ENCODE data around the gene USP47.

The USP47 gene

DNA sequence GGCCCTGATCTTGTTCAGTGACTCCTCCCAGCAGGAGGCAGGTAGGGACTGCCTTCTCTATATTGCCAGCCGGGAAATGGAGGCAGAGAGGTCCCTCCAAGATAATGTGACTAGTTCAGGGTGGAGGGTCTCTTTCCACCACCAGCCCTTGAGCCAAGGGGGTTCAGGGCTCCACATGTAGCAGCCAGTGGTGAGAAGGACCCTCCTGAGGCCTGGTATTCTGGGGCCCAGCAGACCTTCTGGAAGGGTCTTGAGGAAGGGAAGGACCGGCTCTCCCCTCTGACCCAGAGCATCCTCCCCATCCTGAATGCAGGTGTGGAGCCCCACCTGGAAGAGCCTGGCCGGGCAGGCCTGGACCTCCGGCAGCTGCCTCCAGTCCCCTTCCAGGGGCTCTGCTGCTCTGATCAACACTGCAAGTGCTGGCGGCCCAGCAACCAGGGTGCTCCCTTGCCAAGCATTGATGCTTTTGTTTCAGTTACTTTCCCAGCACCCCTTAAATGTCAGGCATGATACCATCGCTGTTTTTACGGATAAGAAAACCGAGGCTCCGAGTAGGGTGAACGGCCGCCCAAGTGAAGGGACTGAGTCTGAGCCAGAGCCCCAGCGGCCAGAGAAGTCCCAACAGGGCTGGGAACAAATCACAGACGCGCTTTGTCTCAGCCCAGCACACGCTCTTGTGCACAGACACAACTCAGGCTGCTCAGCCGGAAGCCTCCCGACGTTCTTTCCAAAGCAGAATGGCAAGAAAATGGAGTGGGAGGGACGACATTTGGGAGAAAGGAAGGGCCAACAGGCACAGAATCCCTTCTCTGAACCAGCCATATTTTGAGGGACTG is 127.8 kb downstream of the USP47 start:
- DNase-seq = no peak

DNA sequence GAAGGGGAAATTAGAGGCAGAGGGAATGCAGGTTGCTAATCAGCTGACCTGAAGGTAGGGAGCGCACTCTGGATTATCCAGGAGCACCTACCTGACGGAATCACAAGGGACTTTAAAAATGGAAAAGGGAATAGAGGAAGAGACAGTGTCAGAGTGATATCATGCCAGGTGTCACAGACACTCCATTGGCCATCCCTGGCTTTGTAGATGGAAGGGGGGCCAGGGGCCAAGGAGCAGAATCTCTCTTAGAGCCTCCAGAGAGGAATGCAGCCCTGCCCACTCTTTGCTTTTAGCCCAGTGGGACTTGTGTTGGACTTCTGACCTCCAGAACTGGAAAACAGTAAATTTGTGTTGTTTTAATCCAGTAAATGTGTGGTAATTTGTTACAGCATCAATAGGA is 128.8 kb downstream of the USP47 start:
- DNase-seq = no peak

DNA sequence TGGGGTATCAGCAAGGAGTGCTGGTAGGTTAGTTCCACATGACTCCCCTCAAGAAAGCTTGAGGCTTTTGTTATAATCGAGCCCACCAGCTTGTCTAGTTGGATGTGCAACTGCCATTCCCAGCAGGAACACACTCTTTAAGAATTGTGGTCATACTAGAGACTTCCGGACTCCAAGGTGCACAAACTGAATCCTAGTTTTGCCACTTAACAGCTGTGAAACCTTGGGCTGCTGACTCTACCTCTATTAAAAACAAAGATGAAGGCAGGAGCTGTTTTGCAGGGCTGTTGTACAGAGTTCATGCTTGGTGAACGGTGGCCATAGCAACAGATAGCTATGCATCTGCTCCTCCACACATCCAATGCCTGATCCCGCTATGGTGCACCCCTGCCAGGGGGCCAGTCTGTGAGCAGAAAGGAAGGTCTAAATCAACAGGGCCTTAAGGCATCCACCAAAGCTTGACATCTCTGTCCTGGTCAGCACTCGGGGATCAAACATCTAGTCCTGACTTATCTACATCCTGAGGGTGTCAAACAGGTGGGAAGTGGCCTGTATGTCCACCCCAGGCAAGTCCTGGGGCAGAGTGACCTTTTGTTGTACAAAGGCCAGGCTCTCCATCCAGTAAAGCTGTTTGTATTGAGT is 130.3 kb downstream of the USP47 start:
- DNase-seq = no peak

DNA sequence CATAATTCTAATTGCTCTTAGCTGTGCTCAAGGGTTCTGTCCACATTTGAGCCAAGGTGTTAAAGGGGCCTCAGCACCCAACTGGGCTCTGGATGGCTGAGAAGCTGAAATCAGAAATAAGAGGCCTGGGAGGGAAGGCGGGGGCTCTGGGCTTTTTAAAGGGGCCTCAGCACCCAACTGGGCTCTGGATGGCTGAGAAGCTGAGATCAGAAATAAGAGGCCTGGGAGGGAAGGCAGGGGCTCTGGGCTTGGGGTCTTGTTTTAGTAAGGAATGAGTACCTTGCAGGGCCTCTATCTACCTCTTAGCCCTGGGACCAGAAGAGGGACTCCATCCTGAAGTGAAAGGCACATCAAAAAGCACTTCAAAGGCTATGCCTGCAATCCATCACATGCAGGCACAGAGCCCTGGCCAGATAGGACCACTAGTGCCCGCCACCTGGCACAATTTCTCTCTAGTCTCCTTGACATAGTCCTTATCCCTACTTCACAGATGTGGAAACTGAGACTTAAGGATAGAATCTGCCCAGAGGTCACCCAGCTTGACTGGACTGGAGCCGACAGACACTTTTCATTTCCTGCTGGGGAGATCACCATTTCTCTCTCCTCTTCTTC is 131.1 kb downstream of the USP47 start:
- DNase-seq = no peak

DNA sequence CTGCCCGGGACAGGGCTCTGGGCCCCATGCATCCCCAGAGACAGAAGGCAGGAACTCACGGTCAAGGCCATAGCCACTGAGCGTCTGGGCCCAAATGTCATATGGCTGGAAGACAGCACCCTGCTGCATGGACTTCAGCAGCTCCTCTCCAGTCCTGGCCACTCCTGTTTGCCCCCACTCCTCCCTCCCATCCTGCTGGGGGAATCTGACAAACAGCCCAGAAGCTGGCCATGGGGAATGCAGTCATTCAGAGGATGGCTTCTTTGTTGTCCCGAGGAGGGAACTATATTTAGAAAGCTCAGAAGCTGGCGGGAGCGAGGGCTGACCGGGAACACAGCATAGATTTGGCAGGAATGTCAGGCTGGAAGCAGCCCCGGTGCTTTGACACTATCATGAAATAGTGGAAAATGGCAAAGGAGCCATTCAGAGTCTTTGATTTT is 131.6 kb downstream of the USP47 start:
- DNase-seq = no peak

DNA sequence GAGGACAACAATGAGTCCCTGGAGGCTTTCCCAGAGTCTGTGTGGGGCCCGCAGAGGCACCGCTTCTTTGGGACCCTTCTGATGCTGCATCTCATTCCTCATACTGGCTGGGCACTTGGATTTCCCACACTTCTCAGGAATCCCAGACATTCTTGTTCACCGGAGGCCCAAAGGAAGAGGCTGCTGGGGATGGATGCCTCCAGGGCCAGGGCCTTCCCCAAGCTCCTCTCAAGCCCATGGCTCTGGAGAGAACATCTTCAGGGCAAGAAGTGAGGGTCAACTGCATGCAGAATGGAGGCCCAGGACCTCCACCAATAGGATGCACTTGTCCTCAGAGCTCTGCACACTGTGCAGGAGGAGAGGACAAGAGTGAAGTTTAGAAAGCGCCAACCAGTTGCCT is 132.1 kb downstream of the USP47 start:
- DNase-seq = no peak

DNA sequence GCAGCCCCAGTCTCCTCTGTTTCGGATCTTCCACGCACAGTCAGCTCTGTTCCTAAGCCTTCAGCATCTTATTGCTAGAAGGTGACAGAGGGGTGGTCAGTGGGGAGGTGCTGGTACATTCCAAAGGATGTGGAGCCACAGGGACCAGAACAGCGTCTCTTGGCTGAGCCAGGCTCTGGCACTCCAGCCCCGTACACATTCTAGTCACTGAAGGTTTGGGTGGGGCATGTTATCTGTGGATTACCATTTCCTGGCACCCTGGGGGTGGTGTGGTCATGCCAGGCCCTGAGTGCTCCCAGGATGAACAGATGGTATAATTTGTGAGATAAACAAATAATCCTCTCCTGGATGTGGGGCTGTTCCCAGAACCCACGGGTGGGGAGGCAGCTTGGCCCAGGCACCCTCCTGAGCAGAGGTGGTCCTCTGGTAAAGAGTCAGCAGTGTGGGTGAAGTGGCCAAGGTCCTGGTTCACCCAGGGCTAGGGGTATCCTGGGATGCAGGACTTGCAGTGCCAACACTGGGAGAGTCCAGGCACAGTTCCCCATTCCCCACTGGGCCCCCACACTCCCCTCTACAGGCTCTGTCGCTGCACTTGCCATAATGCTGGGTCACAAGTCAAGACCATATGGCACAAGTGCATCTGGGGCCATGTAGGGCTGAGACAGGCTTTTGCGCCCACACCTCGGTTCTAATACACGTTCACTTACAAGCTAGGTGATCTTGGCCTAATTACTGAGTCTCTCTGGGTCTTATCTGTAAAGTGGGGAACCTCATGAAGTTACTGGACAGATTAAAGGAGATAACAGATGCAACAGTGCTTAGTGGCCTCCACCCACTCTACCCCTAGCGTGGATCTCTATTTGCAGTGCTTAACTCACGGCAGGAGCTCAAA is 133.7 kb downstream of the USP47 start:
- no peak for DNase-seq

DNA sequence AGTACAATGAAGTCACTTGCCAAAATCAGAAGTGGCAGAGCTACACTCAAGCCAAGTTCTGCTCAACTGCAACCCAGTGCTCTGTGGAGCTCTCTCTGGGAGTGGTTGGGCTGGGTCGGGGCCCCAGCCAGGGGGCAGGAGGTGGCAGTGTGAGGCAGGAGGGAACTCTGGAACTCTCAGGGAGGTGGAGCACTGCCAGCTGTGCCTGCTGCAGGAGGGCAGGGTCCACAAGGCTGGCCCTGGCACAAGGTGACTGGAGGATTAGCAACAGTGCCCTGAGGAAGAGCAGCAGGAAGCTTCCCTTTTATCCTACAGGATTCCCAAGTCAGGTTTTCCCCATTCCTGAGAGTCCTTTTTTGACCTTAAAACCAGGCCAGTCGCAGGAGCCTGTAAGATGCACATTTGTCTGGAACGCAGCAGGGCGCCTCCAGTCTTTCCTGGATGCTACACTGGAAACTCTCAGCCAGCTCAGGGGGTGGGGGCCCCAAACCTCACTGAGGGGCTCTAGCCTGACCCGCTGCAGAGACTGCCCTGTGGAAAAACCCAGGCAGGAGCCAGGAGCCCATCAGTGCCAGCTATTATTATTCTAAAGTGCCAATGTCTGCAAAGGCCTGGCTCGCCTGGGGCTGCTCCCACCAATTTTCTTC is 134.8 kb downstream of the USP47 start:
- DNase-seq = no peak

DNA sequence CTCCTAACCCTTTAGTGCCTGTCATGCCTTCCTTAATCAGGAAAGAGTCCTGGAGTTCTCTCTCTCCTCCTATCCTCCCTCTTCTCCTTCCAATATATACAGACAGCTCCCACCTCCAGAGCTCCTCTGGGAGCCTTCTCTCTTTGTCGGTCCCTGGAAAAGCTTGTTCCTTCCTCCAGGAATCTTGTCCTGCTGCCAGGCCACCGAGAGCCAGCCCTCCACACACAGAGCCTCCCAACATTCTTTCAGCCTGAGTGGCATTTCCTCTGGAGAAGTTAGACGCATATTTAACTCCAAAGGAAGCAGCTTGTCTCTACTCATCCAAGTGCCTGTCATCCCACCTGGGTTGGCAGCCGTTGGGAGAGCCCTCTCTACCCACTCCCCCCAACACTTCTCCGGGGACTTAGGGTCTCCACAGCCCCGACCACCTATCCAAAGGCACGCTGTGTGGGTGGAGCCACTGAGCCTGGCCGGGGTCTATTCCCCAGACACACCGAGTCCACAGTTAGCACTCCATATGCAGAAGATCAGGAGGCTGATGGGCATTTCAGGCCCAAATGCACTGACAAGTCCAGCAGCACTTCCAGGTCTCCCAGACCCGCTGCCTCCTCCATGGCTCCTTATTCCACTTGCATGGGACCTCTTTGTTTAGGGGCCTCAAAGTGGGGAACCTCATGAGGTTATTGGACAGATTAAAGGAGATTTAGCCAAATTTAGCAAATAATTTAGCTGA is 135.6 kb downstream of the USP47 start:
- DNase-seq = no peak

DNA sequence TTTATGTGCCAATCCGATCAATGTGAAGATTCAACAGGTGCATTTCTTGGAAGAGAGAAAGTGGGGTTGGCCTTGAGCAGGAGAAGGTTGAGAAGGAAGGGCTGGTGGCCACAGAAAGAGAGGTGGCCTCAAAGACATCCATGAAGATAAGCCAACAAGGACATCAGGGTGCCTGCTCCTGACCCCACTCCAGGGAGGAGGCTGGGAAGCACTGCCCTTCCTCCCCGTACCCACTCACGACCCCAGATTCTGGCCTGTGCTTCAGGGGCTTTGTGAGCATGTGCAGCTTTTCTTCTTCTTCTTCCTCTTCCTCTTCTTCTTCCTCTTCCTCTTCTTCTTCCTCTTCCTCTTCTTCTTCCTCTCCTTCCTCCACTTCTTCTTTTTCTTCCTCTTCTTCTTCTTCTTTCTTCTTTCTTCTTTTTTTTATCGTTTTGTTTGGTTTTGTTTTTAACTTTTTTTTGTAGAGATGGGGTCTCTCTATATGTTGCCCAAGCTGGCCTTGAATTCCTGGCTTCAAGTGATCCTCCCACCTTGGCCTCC is 136.4 kb downstream of the USP47 start:
- DNase-seq = no peak

DNA sequence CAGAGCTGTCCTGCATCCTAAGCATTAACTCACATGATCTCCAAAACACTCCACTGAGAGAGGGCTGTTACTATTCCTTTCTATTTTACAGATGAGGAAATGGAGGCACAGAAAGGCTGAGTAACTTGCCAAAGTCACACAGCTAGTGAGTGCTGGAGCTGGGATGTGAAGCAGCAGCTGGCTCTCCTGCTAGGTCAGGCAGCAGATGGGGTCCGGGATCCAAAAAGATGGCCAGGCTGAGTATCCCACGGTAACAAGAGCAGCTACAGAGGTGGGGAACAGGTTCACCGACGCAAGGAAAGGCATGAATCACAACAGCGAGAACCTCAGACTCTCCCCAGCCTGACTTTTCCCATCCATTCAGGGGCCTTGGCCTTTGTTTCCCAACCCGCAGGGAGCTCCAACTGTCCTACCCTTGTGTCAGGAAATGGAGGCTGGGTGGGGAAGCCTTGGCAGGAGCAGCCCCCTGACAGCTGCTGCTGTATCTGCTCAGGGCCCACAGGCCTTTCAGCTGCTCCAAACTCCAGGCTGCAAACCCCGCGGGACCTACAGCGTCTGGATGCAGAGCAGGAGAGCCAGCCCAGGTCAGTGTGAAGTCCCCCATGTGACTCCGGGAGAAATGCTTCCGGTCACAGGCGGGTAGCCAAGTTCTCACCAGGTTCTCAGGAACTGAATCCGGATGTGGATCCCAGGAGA is 137.2 kb downstream of the USP47 start:
- DNase-seq = no peak

DNA sequence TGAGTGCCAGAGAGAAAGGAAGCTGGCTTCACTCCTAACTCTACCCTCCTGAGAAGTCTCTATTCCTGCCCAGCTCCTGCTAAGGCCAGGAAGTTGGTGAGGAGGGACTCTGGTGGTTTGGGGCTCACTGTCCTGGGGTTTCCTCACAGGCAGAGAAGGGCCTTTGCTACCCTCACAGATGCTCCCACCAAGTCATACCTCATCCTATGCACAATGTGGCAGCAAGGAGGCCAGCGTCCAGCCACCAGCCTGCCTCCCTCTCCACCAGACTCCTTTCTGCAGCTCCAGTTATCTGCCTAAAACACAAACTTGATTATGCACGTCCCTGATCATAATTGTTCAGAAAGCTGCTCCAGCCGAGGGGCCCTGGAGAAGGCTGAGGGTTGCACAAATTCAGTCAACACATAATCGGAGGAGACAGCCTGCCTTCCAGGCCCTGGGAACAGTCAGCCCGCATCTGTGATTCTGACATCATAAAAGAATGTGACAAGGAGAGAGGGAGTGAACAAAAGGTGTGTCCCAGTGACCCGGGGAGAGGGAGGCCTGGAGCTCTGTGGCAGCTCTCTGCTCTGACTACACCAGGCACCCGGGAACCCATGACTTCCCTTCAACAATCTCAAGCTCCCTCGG is 137.8 kb downstream of the USP47 start:
- DNase-seq = no peak

DNA sequence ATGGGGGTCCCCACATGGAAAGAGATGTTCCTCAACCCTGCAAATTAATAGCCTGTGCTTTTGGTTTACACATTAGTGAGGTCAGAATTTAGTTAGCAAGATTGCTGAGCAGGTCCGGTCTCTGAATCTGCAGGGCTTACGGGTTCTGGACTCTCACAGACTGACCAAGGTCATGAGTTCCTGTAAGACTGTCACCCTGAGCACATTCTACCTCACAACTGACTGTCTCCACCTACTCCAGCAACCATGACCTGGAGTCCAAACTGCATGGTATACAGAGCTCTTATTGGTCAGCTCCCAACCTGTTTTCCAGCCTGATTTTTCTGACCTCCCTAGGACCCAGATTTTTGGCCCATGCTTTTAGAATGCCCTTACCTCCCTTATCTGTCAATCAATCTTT is 138.4 kb downstream of the USP47 start:
- DNase-seq = no peak

DNA sequence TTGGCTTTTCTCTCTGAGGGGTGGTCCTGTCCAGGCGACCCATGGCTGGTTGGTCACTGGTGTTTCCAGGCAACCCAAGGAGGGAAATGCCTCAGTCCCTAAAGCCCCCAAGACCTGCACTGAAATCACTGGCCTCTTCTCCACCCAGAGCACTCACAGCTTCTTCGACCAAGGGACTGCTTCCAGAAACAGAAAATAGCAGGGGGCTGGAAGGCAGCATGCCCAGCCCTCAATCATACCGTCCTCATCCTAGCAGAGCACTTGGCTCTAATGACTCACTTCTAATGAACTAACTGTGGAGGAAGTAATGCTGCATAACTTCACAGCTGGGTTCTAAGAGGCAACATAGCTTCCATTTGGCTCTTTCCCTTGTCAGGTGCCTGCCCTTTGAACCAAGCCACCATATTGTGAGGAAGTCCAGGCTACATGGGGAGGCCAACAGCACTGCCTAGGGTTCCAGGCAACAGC is 139.1 kb downstream of the USP47 start:
- DNase-seq = no peak

DNA sequence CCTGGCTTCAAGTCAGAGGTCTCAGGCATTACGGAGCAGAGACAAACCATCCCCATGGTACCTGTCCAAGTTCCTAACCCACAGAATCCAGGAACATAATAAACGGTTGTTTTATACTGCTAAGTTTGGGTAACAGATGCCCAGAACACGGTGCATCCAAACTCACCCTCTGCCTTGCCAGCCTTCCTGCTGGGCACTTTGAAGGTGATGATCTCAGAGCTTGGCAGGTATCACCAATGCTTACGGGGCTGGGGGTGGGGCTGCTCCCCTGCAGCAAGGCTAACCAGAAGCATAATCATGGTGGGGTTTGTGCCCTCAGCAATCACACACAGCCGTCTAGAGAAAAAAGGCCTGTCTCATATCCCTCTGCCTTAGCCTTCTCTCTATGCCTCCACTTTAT is 139.6 kb downstream of the USP47 start:
- no peak for DNase-seq

DNA sequence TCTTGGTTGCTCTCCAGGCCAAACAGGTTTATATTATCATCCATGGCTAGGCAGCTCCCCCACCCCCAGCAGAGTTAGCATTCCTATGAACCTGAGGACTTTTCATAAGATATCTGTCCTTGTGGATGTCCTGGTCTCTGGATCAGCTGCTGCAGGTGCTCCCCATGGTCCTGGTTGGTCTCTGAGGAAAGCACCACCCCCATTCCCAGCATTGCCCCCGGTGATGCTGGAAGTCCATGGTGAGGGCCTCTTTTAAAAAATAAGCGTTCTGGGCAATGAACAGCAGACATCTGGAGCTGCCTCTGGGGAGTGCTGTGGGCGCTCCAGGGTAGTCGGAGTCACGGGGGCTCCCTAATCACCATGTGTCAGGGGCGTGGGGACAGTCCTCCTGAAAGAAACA is 140.1 kb downstream of the USP47 start:
- no peak for DNase-seq

DNA sequence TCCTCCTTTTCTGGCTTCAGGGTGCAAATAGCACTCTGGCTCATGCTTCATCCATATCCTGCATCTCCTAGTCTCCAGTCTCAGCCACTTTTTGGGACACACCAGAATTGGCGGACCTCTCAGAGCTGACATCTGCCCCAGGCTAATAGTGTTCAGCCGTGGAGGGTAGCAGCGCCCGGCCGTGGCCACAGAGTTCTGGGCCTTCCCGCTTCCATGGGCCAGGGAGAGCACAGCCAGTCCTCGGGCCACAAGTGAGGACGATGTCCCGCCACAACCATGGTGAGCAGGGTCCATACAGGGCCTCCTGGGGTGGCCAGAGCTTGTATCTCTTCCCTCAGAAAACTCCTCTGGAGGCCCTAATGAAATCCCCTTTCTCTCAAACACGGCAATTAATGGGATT is 140.7 kb downstream of the USP47 start:
- no peak for DNase-seq

DNA sequence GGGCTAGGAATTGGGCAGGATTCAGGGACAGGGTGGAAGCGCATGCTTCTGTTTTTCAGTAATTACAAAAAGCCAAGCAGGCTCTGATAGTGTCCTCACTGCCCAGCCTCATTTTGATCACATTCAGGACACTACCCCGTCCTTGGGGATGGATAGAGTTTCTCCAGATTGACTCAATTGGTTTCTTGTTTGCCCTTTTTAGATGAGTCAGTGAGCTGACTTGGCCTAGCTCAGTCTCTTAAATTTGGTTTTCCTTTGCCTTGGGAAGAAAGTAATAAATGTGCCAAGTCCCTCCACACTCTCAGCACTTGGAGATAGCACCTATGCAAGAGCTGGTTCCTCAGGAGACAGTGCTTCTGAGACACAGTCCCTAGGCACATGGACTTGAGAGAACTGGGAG is 141.2 kb downstream of the USP47 start:
- no peak for DNase-seq

DNA sequence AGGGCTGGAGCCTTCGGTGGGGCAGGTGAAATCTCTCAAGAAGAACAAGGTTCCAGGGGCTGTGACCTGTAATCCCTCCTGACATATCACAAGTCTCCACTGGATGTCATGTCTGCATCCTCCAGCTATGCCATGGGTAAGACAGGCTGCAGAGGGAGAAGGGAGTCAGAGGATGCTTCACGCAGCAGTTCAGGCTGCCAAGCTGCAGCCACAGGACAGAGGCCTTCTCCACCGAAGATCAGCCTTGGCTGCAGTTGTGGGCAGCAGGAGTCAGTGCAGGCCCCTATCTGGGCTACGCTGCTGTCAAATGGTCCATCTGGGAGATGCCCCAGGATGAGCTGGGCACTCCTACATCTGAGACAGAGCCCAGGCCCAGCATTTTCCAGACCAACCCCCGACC is 141.7 kb downstream of the USP47 start:
- DNase-seq = no peak

DNA sequence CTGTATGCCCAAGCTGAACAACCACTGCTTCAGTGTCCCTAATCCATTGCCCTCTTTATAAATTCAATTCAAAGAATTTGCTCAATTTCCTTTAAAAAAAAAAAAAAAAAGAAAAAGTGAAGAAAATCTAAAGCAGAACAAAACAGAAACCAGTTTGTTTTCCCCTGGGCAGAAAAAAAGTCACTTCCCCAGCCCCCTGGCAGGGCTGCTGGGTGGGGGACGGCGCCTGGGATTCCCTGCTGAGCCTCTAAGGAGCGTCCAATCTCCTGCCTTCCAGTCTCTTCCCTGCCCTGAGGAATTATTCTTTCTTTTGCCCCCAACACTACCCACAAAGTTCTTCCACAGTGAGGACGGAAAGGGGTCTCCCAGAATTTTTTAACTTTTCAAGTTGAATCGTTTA is 142.8 kb downstream of the USP47 start:
- DNase-seq = no peak

All from NCI-H1930 (cell line).